Fibroblast of skin of scalp (primary cell): ENCODE results near the gene CAPN10.

Source experiments
- DNase-seq: peaks from one replicate; pipeline ENCODE4 v3.0.0-alpha.2; 2013

CAPN10 gene

DNA sequence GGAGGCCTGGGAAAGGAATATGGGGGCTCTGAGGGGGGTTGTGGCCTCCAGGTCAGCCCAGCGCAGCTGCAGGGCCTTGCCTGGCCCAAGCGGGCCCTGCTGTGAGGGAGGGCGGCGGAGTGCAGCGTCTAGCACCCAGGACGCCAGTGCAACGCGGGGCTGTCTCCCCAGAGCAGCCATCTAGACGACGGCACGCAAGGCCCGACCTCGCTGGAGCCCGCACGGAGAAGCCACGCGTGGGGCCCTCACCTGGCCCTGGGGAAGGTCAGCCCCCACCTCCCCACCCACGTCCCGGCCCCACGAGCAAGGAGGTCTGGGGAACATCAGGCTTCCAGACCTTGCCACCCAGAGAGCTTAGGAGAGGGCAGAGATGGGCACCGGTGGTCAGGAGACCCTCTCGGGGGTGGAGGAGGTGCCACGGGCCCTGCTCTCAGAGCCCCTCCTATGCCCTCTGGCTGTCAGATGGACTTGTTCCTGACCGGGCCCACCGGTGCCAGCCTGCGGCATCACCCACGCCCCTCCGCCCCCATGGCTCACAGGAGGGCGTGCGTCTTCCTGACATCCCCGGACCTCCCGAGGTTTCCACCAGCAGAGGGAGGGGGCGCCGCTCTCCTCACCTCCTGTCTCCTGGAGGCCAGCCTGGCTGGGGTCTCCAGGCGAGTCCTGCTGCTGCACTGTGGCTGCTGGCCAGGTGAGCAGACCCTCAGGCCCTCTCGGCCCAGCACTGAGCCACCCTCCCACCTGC is 55.7 kb downstream of the CAPN10 start:
- no peak for DNase-seq

DNA sequence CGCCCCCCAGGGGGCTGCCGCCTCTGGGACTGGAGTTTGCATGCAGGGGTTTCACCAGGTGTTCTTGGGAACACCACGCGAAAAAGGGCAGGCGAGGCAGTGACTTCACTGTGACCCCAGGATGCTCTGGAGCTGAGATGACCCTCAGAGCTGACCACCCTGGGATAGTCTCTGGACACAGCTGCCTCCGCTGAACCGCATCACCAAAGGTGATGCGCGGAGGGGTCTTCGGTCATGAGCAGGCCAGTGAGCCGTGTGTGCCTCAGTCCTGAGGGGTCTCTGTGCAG is 56.2 kb downstream of the CAPN10 start:
- DNase-seq = no peak

DNA sequence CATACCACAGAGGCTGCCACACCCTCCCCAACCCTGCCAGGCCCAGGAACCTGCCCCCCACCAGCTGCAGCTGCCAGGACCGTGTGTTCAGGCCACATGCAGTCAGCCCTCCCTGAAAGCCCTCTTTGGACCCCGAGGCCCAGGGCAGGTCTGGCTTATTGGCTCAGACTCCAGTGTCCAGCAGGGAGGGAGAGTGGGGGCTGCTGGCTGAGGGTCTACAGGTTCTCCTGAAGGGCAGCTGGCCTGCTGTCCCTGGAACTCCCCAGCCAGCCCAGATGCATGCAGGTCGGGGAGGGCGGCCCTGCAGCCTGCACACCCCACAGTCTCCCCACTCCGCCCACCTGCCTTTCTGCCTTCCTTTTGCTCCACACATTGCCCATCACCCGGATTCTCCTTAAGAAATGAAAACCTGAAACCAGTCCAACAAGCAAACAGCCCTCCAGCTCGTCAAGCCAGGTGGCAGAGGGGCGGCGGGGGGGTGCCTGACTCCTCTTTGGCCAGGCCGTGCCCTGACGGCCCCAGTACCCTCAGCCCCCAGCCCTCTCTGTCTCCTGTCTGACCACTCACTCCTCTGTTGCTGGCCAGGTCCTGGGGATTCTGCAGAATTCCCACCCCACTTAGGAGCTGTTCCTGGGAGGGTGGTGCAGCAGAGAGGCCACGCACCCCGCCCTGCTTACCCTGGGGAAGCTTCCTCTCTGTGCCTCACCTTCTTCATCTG is 56.7 kb downstream of the CAPN10 start:
- DNase-seq = no peak

DNA sequence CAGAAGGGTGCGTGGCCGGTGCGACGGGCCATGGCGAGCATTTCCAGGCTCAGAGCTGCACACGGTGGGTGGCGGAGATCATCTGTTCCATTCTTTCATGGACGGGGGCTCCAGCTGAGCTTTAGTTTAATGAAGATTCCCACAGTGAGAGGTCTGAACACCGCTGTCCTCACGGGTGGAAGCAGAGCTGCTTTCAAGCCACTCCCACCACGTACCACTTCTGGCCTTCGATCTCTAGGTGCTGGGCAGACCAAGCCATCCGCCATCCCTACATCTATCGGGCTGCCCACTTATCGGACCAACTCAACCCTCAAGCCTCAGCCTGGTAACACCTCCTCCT is 57.2 kb downstream of the CAPN10 start:
- no peak for DNase-seq

DNA sequence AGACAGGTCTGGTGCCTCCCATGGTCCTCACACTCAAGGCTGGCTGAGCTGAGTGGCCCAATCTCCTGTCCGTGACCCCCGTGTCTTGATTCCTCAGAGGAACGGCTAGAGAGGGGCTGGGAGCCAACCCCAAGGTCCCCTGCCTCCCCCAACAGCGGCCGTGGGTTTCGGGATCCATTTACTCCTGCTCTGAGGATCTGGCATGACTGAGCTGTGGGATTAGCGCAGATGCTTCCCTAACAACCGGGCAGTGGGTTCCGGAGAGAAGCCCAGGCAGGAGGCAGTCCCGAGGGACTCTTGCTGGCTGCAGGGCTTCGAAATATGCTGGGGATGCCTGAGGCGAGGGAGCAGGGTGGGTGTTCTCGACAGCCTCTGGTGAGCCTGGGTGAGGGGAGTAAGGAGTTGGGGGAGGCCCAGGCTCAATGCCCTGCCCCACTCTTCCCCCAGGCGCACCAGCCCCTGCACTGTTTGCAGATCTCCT is 57.7 kb downstream of the CAPN10 start:
- no peak for DNase-seq

DNA sequence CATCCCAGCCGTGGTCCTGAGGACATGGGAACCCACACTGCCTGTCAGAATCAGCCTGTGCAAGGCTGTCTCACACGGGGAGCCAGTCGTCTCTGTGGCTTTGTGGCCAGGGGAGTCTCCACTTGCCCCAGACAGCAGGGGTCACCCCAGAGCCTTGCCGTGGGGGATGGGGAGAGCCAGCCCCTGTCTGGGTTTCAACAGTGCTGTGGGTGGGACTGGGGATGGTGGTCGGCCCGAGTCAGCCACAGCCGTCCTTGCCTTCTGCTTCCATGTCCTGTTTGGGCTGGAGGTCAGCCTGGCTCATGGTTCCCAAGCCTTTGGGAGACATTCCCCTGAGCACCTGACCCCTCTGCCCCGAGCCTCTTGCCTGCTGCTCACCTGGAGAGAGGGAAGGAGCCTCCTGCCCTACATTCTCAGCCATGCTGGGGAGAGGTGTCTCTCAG is 58.3 kb downstream of the CAPN10 start:
- no peak for DNase-seq

DNA sequence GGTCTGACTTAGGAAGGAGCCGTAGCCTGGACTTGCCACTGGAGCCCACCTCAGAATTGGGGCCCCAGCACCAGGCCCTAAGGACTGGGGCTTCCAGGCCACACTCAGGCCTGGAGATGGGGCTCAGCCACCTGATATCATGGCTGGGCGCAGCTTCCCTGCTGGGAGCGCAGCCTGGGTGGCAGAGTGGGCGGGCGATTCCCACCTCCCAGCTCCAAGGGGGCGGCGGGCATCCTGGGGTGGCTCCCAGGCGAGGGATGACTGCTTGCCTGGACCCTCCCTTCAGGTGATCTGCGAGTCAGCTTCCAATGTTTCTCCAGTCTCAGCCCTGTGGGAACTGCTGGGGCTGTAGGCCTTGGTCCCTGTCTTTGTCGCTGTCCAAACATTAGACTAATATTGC is 58.8 kb downstream of the CAPN10 start:
- no peak for DNase-seq

DNA sequence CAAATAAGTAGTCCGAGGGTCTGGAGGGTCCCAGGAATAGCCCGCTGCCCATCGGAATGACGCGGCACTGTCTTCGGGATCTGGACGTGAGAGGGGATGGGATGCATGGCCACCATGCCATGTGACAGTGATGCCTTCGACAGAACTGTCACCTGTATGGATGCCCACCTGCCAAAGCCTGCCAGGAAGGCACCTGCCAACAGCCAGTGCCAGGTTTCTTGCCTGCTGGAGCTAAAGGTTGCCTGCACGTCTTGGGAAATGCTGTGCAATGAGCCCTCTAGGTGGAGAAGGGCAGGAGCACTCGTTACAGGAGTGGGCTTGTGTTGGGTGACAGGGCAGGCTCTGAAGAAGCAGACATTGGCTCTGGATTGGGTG is 59.3 kb downstream of the CAPN10 start:
- no peak for DNase-seq

DNA sequence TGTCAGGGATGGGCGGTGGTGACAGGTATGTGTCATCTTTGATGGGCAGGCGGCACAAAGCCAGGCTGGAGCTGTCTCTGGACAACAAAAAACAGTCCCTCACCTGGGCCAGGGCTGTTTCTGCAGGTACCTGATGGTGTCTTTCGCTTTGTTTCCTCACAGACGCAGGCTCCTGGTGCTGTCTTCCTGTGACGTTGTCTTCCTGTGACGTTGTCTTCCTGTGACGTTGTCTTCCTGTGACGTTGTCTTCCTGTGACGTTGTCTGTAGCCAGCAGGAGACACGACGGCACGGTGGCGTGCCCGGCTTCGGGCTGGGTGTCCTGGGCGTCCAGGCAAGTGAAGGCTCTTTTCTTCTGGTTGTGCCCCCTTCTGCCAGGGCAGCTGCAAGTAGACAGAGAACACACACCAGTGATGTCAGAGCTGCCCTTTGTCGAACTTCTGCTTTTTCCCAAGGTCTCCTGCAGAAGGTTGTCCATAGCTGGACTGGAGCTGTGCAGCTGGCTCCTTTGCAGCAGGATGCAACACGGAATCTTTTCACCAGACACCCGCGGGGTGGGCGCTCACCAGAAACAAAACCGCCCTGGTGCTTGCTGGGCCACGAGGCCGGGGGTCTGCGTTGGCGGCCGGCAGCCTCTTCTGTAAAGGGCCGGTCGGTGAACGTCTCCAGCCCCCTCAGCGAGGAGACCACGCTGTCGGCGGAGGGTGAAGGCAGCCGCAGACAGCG is 59.8 kb downstream of the CAPN10 start:
- DNase-seq = no peak

DNA sequence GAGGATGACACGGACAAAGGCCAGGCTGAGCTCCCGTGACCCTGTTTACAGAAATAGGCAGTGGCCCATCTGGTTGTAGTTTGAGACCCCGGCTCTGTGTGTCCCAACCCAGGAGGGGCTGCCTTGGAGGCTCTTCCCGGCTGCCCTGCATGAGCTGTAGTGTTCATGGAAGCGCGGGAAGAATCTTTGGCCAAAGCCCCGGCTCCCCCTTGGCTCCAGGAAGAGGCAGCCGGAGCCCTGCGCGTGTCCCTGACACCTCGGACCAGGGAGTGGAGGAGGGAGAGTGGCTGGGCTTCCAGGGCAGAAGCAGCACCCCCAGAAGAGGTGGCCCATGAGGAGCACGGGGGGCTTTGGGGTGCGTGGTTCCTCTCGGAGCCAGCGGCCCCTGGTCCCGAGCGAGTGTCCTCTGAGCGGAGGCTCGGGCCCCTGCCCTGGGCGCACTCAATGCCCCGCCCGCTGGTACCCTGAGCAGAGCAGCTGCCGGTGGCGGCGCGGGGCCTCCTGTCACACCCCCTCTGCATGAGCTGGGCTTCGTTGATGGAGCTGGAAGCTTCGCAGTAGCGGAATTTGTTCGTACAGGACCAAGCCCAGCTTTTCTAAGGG is 60.5 kb downstream of the CAPN10 start:
- no peak for DNase-seq

DNA sequence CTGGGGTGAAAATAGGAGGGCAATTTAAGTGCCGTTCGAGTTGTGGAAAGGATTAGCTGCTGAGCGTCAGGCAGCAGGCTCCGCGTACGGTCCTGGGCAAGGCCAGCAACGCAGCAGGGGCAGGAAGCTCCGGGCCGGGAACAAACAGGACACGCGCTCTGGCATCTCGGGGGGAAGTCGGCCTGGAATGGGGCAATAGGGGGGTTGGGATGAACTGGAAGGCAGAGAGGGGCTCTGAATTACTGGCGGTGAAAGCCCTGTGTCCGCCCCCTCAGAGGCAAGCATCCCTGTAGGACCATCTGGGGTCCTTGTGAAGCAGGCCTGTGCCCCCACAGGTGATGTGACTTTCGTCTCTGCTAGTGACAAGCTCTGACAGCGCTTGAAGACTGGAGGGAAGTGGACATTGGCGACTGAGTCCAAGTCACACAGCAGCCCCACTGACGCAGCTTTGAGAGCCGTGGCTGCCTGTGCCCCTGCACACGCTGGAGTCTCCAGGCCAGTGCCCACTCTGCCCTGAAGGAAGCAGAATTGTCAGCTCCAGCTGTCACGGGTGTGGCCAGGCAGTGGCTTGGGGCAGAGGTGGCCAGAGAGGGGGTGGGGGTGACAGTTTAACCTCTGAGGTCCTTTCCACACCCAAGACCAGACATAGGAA is 61.1 kb downstream of the CAPN10 start:
- DNase-seq = no peak

DNA sequence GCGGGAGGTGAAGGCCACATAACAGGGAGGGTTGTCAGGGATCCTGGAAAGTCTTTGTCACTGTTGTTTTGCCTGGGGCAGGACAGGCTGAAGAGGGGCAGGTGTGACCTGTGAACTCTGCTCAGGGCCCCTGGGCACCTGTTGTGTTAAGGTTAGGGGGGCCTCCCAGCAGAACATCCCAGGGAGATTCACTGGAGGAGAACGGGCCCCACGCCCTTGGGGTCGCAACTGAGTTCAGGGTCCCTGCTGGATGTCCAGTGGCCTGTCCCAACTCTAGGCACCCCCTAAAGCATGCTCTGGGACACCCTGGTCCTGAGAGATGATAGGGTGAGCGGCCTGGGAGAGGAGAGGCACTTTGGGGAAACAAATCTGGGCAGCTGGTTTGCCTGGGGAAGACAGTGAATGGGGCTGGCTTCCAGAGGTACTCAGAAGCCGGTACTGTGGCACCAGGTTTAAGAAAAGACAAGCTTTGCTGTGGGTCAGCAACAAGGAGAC is 61.7 kb downstream of the CAPN10 start:
- DNase-seq = no peak
